Ovary (tissue), 1 donor: ENCODE data around the gene TGM2.

Source experiments
- EP300 ChIP-seq: sonication (generic); formaldehyde crosslinking; IDR thresholded peaks from one replicate; pipeline ENCODE4 v1.6.1; 2017; ENCODE audit warnings: antibody characterized with exemption
- POLR2A ChIP-seq: fragments of 450-650 bp; IDR thresholded peaks from one replicate; pipeline ENCODE4 v1.6.1; 2017; ENCODE audit warnings: antibody characterized with exemption, mild to moderate bottlenecking, moderate library complexity

DNA sequence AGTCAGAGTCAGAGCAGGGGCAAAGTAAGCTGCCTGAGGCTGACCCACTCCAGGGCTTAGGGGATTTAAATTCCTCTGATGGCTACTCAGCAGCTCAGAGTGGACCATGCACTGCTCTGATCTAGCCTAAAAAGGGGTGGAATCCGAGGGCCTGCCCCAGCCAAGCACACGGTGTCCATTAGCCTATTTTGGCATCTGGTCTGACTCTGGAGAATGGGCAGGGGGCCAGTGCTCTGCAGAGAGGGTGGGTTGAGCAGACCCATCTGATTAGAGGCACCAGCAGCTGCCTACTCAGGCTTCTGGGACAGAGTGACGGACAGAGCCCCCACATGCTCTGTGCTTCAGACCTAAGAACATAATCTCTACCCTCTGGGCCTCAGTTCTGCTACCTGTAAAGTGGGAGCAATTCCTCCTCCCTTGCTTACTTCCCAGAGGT is 25.9 kb upstream of the TGM2 start:
- TF ChIP-seq POLR2A, result no peak
- no peak for TF ChIP-seq EP300
